ENCODE data around the gene IER5L. TPM values are rescaled to one million over a fixed set of nuclear protein-coding genes. Genes with fewer than 3 reads are reported as not detected.

The IER5L gene
- total and polyA plus RNA-seq, 9 of the 15 experiments (the other 6 are each of a cell fraction or from before 2014, with no cell fraction given), result 0.14 to 11.9 (median 0.52) TPM

DNA sequence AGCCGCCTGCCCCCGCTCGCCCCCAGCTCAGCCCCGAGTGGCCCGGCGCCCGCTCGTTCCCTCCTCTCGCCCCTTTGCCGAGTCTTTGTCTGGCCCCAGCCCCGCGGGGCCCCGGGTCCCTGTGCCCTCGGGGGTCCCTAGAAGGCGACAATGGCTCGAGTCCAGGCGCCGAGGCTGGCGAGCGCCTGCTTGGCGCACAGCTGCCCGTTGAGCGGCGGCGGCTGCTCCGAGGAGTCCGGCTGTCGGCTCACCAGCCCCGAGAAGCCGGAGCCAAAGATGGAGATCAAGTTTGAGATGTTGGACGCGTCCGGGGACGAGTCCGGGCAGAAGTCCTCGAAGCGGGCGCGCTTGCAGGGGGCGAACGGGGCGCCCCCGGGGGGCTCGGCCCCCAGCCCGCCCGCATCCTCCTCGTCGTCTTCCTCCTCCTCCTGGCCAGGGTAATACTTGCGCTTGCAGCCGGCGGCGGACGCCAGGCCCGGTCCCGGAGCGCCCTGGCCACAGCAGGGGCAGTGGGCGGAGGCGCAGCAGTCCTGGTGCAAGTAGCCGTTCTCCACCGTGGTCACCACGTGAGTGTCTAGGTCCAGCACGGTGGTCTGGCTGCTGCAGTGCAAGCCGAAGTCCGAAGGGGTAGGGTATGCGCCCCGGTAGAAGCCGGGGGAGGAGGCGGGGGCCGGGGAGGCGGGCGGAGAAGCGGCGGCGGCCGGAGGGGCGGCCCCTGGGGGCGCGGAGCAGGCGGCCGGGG is 1.2 kb downstream of the IER5L start (continued):
- TF ChIP-seq KDM2B (CRISPR knock-in tag; IDR thresholded peaks at IDR 0.05), result peak; percentile 82; the same call in 1 of the 2 replicates
- TF ChIP-seq HDAC6 (IDR thresholded peaks at IDR 0.05; ENCODE audit: low read depth, low read length), result 0 out of 2 replicates have a peak, but pooled peaks have one; percentile 37
- TF ChIP-seq EGR1 (conservative IDR thresholded peaks at IDR 0.05), result peak; percentile 23
- TF ChIP-seq GATA2 (CRISPR knock-in tag; IDR thresholded peaks at IDR 0.05), result 0 out of 2 replicates have a peak, but pooled peaks have one; percentile 8
- no peak for TF ChIP-seq SRSF9 (IDR thresholded peaks at IDR 0.05; ENCODE audit: borderline replicate concordance, low read depth, low read length)
- TF ChIP-seq CTBP1 (IDR thresholded peaks at IDR 0.05; ENCODE audit: borderline replicate concordance), result peak; percentile 16; the same call in 1 of the 2 replicates
- TF ChIP-seq KDM5B (IDR thresholded peaks at IDR 0.05; ENCODE audit: insufficient replicate concordance, low read depth, low read length), result no peak
- 0 out of 4 replicates have a peak, but pooled peaks of 1 of the 2 experiments have one; percentile 22 for TF ChIP-seq MAZ (CRISPR knock-in tag; conservative IDR thresholded peaks at IDR 0.05 in 1 of 2, IDR thresholded peaks at IDR 0.05 in 1 of 2)
- TF ChIP-seq, protein P1, sequence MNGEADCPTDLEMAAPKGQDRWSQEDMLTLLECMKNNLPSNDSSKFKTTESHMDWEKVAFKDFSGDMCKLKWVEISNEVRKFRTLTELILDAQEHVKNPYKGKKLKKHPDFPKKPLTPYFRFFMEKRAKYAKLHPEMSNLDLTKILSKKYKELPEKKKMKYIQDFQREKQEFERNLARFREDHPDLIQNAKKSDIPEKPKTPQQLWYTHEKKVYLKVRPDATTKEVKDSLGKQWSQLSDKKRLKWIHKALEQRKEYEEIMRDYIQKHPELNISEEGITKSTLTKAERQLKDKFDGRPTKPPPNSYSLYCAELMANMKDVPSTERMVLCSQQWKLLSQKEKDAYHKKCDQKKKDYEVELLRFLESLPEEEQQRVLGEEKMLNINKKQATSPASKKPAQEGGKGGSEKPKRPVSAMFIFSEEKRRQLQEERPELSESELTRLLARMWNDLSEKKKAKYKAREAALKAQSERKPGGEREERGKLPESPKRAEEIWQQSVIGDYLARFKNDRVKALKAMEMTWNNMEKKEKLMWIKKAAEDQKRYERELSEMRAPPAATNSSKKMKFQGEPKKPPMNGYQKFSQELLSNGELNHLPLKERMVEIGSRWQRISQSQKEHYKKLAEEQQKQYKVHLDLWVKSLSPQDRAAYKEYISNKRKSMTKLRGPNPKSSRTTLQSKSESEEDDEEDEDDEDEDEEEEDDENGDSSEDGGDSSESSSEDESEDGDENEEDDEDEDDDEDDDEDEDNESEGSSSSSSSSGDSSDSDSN (IDR thresholded peaks at IDR 0.05; ENCODE audit: borderline replicate concordance in 1 of 2, low read depth in 2 of 2, low read length in 2 of 2), result 0 out of 4 replicates have a peak, but pooled peaks of 1 of the 2 experiments have one; percentile 47
- TF ChIP-seq IRF9 (tag; IDR thresholded peaks at IDR 0.05), result no peak
- TF ChIP-seq POLR2G (IDR thresholded peaks at IDR 0.05; ENCODE audit: low read depth, low read length), result peak; percentile 59; the same call in 1 of the 2 replicates
- TF ChIP-seq RBFOX2 (IDR thresholded peaks at IDR 0.05; ENCODE audit: low read depth, low read length), result peak; percentile 59
- TF ChIP-seq NRF1 (conservative IDR thresholded peaks at IDR 0.05 in 1 of 2, IDR thresholded peaks at IDR 0.05 in 1 of 2), result 0 out of 4 replicates have a peak, but pooled peaks of 1 of the 2 experiments have one; percentile 9
- 0 out of 6 replicates have a peak, but pooled peaks of 1 of the 3 experiments have one; percentile 21 for TF ChIP-seq ZBTB11 (CRISPR knock-in tag; IDR thresholded peaks at IDR 0.05)

All from K562 (cell line).